Stimulated activated CD4-positive, alpha-beta T cell treated with anti-CD3 and anti-CD28 coated beads, TNF-alpha, amount 100 ng/mL, for 24 hours (primary cell): ENCODE results near the gene HSD11B1.

Source experiments
- DNase-seq, 3 experiments: peaks; one replicate each; pipeline ENCODE4 v3.0.0-alpha.2; 2020; ENCODE audit warnings: low read depth in 3 of 3

HSD11B1 gene

DNA sequence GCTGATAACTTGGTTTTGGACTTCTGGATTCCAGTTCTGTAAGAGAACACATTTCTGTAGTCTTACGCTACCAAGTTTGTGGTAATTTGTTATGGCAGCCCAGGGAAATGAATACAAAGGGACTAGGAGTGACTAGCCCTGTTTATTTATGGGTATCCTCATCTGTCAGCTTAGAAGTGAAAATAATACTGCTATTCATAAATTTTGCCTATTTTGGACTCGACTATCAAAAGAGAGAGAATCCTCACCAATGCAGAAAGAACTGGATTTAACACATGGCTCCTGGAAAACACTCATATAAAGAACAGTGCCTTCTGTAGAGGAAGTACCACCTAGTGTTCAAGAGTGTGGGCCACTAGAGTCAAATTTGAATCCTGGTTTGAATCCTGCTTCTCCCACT lies 22.6 kb downstream of the HSD11B1 start:
- DNase-seq, result no peak

- DNase-seq, result no peak
These were observed 23.1 kb downstream of the HSD11B1 start for GRCh38 chr1:209727785-209728184.

DNA sequence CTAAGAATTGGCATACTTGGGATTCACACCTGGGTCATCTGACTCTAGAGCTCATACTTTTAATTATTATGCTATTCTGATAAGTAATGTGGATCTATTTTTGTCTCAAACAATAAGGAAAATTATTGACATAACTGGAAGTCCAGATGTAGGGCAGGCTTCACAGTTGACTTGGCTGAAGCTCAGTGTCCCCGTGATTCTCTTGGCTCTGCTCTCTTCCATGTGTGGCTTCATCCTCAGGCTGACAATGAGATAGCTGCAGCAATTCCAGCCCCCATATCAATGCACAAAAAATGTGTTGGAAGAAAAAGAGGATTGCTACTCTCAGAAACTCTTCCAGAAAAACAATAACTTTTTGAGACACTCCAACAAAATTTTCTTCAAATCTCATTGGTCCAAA lies 23.8 kb downstream of the HSD11B1 start:
- no peak for DNase-seq

DNA sequence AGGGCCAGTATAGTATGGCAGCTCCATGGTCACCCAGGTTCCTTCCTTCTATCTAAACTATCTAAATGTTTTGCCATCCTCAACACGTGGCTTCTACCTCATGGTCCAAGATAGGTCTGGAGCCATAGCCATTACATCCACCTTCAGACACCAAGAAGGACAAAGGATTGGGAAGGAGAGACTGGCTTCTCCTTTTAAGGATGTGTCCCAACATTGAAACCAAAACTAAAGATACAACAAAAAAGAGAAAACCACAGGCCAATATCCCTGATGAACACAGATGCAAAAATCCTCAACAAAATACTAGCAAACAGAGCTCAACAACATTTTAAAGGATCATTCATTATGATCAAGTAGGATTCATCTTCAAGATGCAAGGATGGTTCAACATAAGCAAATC lies 24.8 kb downstream of the HSD11B1 start:
- DNase-seq, result no peak

- no peak for DNase-seq
These were observed 28.1 kb downstream of the HSD11B1 start for GRCh38 chr1:209732725-209733124.

DNA sequence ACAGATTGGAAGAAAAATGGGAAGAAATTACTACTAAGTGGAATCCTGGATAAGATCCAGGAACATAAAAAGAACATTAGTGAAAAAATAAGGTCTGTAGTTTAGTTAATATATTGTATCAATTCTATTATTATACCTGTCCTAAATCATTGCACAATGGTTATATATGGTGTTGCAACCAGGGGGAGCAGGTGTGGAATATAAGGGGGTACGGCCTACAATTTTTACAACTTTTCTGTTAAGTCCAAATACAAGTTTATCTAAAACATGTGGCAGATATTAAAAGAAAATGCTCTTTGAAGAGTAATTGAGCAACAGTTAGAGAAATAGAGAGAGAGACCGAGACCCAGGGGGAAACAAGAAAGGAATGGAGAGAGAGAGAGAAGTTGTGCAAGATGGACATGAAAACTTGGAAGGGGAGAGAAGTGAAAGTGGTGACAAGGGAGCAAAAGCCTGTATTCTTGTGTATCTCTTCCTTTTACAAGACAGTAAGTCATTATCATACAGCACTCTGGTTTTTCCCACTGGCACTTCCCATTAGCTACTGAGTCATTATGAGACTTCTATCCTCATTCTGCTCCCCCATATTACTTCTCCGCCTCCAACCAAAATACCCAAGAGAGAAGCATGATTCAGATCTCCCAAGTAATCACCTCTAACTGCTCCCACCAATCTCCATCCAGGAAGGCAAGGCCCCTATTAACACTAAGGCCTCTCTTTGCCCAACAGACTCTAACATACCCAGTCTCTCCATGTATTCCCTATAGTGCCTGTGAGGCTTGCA lies 29.0 kb downstream of the HSD11B1 start:
- no peak for DNase-seq

DNA sequence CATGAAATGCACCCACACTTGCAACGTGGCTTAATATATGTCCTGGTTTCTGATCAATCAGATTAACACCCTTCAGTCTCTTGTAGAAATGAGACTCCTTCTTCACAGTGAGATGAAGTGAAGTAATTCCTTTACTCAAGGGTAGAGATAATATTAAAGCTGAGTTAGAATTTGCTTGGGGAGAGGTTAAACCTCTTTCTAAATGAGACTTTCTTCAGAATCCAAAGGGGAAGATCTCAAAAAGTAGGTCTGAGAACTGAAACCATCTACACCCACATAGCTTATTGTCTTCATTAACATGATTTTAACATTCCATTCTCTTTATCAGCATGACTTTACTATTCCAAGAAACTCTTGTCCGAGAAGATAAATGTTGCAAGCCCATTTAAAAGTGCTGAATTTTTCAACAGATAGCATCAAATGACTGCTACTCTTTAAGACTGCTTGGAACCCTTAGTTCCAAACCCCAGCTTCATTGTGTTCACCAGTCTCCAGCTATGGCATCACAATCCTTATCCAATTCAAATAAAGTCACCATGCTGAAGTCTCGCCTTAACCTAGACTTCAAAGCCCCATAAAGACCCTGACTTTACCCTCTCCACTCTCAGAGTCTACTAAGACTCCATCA lies 32.0 kb downstream of the HSD11B1 start:
- no peak for DNase-seq

DNA sequence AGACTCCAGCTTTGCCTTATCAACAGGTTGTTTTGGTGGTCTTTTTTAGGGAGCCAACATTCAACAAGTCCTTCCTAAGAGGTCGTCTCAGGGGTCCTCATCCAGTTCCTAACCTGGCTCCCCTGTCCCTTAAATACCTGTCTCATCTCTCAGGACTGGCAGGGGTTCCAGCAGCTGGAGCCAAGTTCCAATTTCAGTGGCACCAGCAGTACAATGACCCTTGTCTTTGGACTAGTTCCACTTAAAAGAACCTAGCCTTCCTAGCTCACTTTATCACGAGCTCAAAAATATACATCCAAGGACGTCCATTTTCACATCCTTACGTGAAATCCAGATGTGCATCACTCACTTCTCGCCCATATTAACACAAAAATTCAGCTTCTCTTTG lies 32.5 kb downstream of the HSD11B1 start:
- DNase-seq, result no peak

GRCh38 chr1:209738270-209738669 lies 33.6 kb downstream of the HSD11B1 start:
- no peak for DNase-seq

DNA sequence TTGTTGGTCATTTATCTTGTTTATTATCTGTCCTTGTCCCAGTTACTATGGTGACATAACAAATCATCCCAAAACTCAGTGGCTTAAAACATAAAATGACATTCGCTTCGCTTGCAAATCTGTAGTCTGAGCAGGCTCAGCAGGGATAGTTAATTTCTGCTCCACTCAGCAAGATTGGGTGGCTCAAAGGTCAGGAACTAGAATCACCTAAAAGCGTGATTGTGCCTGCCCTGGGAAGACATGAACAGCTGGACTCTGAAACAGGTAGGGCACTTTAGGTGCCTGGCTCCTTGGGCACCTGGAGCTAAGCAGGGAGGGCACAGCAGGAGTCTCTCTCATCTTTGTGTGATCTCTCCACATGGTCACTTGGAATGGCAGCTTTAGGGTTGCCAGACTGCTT lies 36.5 kb downstream of the HSD11B1 start:
- DNase-seq, result no peak

- DNase-seq, result no peak
These were observed 37.2 kb downstream of the HSD11B1 start for GRCh38 chr1:209741889-209742288.

GRCh38 chr1:209742409-209743144 lies 37.9 kb downstream of the HSD11B1 start:
- DNase-seq, result no peak

DNA sequence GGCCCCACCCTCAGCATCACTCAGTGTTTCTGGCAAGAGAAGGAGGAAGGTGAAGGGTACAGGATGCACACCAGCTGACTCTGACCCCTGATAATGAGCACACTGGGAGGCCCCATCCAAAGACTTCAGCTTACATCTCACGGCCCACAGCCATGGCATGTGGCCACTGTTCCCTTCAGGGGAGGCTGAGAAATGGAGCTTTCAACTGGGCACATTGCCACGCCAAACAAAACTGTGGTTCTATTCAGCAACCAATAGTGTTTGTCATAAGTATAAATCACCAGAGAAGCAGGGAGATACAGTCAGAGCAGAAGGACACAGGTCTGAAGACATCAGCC lies 38.5 kb downstream of the HSD11B1 start:
- no peak for DNase-seq

GRCh38 chr1:209746451-209747165 lies 42.0 kb downstream of the HSD11B1 start:
- no peak for DNase-seq

DNA sequence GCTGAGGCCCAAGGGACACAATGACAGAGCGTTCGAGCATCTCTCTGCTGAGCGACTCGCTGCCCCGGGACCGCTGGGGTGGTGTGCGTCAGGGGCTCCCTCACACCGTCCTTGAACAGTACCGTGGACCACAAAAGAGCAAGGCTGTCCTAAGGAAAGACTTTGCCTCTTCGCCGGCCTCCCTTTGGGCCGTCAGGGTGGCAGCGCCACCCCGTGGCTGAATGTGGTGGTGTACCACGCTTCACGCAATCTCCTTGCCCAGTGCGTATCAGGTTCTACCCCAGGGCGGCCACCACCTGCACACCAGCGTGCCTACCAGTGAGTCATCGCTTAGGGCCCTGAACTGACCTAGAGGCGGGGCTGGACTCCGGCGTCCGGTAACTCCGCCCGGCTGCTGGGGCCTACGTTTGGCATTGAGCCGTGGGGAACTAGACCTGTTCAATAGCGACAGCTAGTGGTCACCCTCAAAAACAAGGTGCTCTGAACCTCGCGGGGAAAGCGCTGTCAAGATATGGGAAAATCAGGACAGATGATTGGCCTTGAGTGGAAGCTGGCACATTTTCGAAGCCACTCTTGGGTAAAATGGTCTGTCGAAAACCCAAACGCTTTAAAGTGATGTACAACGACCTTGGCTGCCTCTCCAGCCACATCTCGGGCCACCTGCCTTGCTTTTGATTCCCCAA lies 43.1 kb downstream of the HSD11B1 start:
- DNase-seq, result peak; percentile 76 to 87 (median 78)

- DNase-seq, result no peak
These were observed 44.0 kb downstream of the HSD11B1 start for GRCh38 chr1:209748620-209749019.

- DNase-seq, result no peak
These were observed 44.6 kb downstream of the HSD11B1 start for GRCh38 chr1:209749205-209749604.

- no peak for DNase-seq
These were observed 45.2 kb downstream of the HSD11B1 start for GRCh38 chr1:209749670-209750323.

- DNase-seq, result no peak
These were observed 47.1 kb downstream of the HSD11B1 start for GRCh38 chr1:209751627-209752231.

DNA sequence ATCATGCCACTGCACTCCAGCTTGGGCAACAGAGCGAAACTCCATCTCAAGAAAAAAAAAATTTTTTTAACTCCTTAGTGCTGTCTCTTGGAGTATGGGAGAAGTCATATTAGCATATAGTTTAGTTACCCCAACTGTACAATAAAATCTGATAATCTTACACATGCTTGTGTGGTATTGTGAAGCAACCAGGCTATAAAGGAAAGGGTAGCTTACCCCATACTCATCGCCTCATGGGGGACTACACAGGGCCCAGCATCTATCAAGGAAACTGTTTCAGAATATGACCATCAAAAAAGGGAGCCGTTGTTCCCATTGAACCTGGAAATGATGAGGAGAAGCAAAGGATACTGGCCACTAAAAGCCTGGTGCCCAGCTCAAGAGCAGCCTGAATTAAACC lies 48.2 kb downstream of the HSD11B1 start:
- no peak for DNase-seq

GRCh38 chr1:209755256-209755655 lies 50.6 kb downstream of the HSD11B1 start:
- no peak for DNase-seq
